A549 (cell line): Measurements from ENCODE around the gene CDH4.

ENCODE experiments used
- CTCF ChIP-seq: fragments of >200 bp; sonication (Bioruptor Twin); formaldehyde crosslinking; IDR thresholded peaks from 3 replicates; pipeline ENCODE4 v1.5.1; 2016
- GATA3 ChIP-seq: IDR thresholded peaks from 2 replicates; pipeline ENCODE4 v1.6.1; 2012; ENCODE audit warnings: borderline replicate concordance
- POLR2A ChIP-seq: IDR thresholded peaks from 2 replicates; pipeline ENCODE4 v1.6.1; 2012; ENCODE audit warnings: mild to moderate bottlenecking, low read length
- RAD21 ChIP-seq, 2 experiments: fragments of >200 bp in 1 of 2; sonication (Bioruptor Twin) in 1 of 2; formaldehyde crosslinking in 1 of 2; IDR thresholded peaks in 1 of 2; conservative IDR thresholded peaks in 1 of 2; 2 replicates in 1 of 2; 3 replicates in 1 of 2; pipeline ENCODE4 v1.6.1; 2012 to 2018; ENCODE audit warnings: inconsistent platforms in 1 of 2
- RCOR1 ChIP-seq: fragments of 150-350 bp; IDR thresholded peaks from 2 replicates; pipeline ENCODE4 v1.6.1; 2014; ENCODE audit warnings: antibody characterized with exemption, low read length, low read depth
- RFX5 ChIP-seq: fragments of 450-650 bp; IDR thresholded peaks from 2 replicates; pipeline ENCODE4 v1.7.1; 2014; ENCODE audit warnings: antibody characterized with exemption, mild to moderate bottlenecking, moderate library complexity

GRCh38 chr20:61658563-61658962, 406.5 kb downstream of the CDH4 start:
- TF ChIP-seq RFX5 (no peak), CTCF (no peak), POLR2A (no peak), RAD21 (conservative IDR thresholded peaks at IDR 0.05 in 1 of 2, IDR thresholded peaks at IDR 0.05 in 1 of 2) (no peak), RCOR1 (no peak), GATA3 (no peak)
